ENCODE results near the gene SATL1. TPM values are rescaled to one million over a fixed set of nuclear protein-coding genes. Genes with fewer than 3 reads are reported as not detected.

Gene SATL1
- total and polyA plus RNA-seq, 2 of the 13 experiments (the other 11 are each of a cell fraction or from before 2014, with no cell fraction given) = not detected

Other genes starting within 250 kb of the SATL1 start
- 13.9 and 28.0 TPM in 2 replicates for gene APOOL, start 239.9 kb downstream of the SATL1 start, total RNA-seq (2016; rRNA removed; fragmentation: Illumina TruSeq; extraction: Trizol)
- gene APOOL, start 239.9 kb downstream of the SATL1 start, polyA plus RNA-seq (2011; rRNA removed) = 5.3 and 7.3 TPM in 2 replicates
- gene ZNF711, start 212 bp upstream of the SATL1 start, total RNA-seq (2016; rRNA removed; fragmentation: Illumina TruSeq; extraction: Trizol) = 3.8 and 5.5 TPM in 2 replicates
- gene ZNF711, start 212 bp upstream of the SATL1 start, polyA plus RNA-seq (2011; rRNA removed) = 6.0 and 6.8 TPM in 2 replicates
- gene POF1B, start 135.9 kb upstream of the SATL1 start, total RNA-seq (2016; rRNA removed; fragmentation: Illumina TruSeq; extraction: Trizol) = not detected in 2 replicates
- gene POF1B, start 135.9 kb upstream of the SATL1 start, polyA plus RNA-seq (2011; rRNA removed) = not detected in 2 replicates

Measured in HepG2 (cell line).